Keratinocyte (primary cell): ENCODE results near the gene INSYN1. TPM values are rescaled to one million over a fixed set of nuclear protein-coding genes. Genes with fewer than 3 reads are reported as not detected.

ENCODE experiments used
- DNase-seq: peaks from one replicate; pipeline ENCODE4 v3.0.0-alpha.2; 2011; ENCODE audit warnings: low read depth, missing footprints, low spot score
- FAIRE-seq: peaks from 2 replicates; lab custom pipeline; 2011; peaks lifted over from hg19 to GRCh38; lab: Jason Lieb, UNC
- H2AFZ ChIP-seq: 2 replicates; pipeline ENCODE4 v1.6.0; 2012; ENCODE audit warnings: low read length, control low read depth, inconsistent platforms; ENCODE audit not compliant: control insufficient read depth
- H3K27ac ChIP-seq: 2 replicates; pipeline ENCODE4 v1.5.1; 2011; ENCODE audit warnings: low read length; ENCODE audit not compliant: control insufficient read depth, insufficient read depth
- H3K27me3 ChIP-seq: 3 replicates; pipeline ENCODE4 v1.6.0; 2011; ENCODE audit warnings: low read length; ENCODE audit not compliant: control insufficient read depth, insufficient read depth; ENCODE audit errors: extremely low read depth
- H3K36me3 ChIP-seq, 2 experiments: 2 replicates in 1 of 2; 3 replicates in 1 of 2; pipeline ENCODE4 v1.5.1; 2011; ENCODE audit warnings: low read length in 2 of 2, mild to moderate bottlenecking in 1 of 2; ENCODE audit not compliant: control insufficient read depth in 2 of 2, insufficient read depth in 2 of 2; ENCODE audit errors: extremely low read depth in 1 of 2
- H3K4me1 ChIP-seq: 3 replicates; pipeline ENCODE4 v1.5.1; 2011; ENCODE audit warnings: low read length; ENCODE audit not compliant: control insufficient read depth, insufficient read depth; ENCODE audit errors: extremely low read depth
- H3K4me2 ChIP-seq: 3 replicates; pipeline ENCODE4 v1.6.0; 2011; ENCODE audit warnings: low read depth, low read length; ENCODE audit not compliant: control insufficient read depth, insufficient read depth; ENCODE audit errors: extremely low read depth
- H3K4me3 ChIP-seq, 3 experiments: fragments of 200-600 bp in 1 of 3; sonication (generic) in 1 of 3; 2 replicates in 2 of 3; 3 replicates in 1 of 3; pipeline ENCODE4 v1.5.1; 2011 to 2016; ENCODE audit warnings: low read length in 3 of 3, mild to moderate bottlenecking in 3 of 3, control low read depth in 2 of 3, inconsistent platforms in 1 of 3, low read depth in 1 of 3, mixed read lengths in 1 of 3, mixed run types in 1 of 3, moderate library complexity in 1 of 3; ENCODE audit not compliant: control insufficient read depth in 2 of 3, insufficient read depth in 2 of 3; ENCODE audit errors: extremely low read depth in 1 of 3
- H3K79me2 ChIP-seq: 2 replicates; pipeline ENCODE4 v1.6.0; 2012; ENCODE audit warnings: low read length; ENCODE audit not compliant: control insufficient read depth, insufficient read depth
- H3K9ac ChIP-seq: 3 replicates; pipeline ENCODE4 v1.6.0; 2011; ENCODE audit warnings: low read length; ENCODE audit not compliant: control insufficient read depth, insufficient read depth; ENCODE audit errors: extremely low read depth
- H3K9me1 ChIP-seq: 3 replicates; pipeline ENCODE4 v1.6.0; 2011; ENCODE audit warnings: low read length; ENCODE audit not compliant: control insufficient read depth, insufficient read depth; ENCODE audit errors: extremely low read depth
- H3K9me3 ChIP-seq: 2 replicates; pipeline ENCODE4 v1.5.1; 2012; ENCODE audit warnings: low read depth, low read length; ENCODE audit not compliant: control insufficient read depth
- H4K20me1 ChIP-seq: 3 replicates; pipeline ENCODE4 v1.6.0; 2011; ENCODE audit warnings: low read length; ENCODE audit not compliant: control insufficient read depth, insufficient read depth; ENCODE audit errors: extremely low read depth
- CTCF ChIP-seq, 3 experiments: IDR thresholded peaks in 1 of 3; conservative IDR thresholded peaks in 1 of 3; optimal IDR thresholded peaks in 1 of 3; 2 replicates in 2 of 3; 3 replicates in 1 of 3; pipeline versions ENCODE3 to v1.5.1; 2011; ENCODE audit warnings: low read length in 3 of 3, mild to moderate bottlenecking in 3 of 3, moderate library complexity in 2 of 3, control low read depth in 1 of 3, inconsistent platforms in 1 of 3; ENCODE audit not compliant: insufficient read depth in 2 of 3; ENCODE audit errors: extremely low read depth in 1 of 3
- EZH2 ChIP-seq: IDR thresholded peaks from one replicate; pipeline ENCODE4 v1.6.1; 2012; ENCODE audit warnings: inconsistent platforms, mild to moderate bottlenecking, low read length, moderate library complexity
- dilution Hi-C: fragments of 300-500 bp; cut with MboI; formaldehyde crosslinking; loops from one replicate; pipeline ENCODE4 v1.7.0; 2020; ENCODE audit warnings: low sequenced_read_pairs; ENCODE audit not compliant: extremely low pct_ligation_motif_present
- polyA plus RNA-seq, 5 experiments: library from polyadenylated mRNA; depleted of rRNA in 3 of 5; stranded (reverse) in 3 of 5; stranded (forward) in 1 of 5; unstranded in 1 of 5; fragments of >200 nt; gene quantifications; 1 replicate in 1 of 5; 2 replicates in 3 of 5; 3 replicates in 1 of 5; pipeline versions ENCODE4 v1.2.1 to v1.2.3, GENCODE V29; 2011 to 2012; ENCODE audit warnings: missing spikeins in 2 of 5, low read depth in 1 of 5, low replicate concordance in 1 of 5

Gene INSYN1
- polyA plus RNA-seq, 1 donor (not counting 4 experiments of a cell fraction or from before 2014, with no cell fraction given), result 0.47 TPM

GRCh38 chr15:73752806-73753193 is 351 bp downstream of the INSYN1 start:
- Histone ChIP-seq H3K4me3 (peak overlapping the region; percentile 19 to 48 (median 27)), H3K9me1 (no peaks in the 10 kb centered on the region), H3K4me2 (peak overlapping the region; percentile 56), H3K27ac (no peak overlapping the region), H3K79me2 (no peaks in the 10 kb centered on the region), H4K20me1 (peaks cover 4% of the 10 kb centered on the region), H3K9ac (no peak overlapping the region), H2AFZ (no peak overlapping the region), H3K9me3 (no peaks in the 10 kb centered on the region), H3K36me3 (no peaks in the 10 kb centered on the region), H3K27me3 (peaks cover 70% of the 10 kb centered on the region), H3K4me1 (no peaks in the 10 kb centered on the region)
- FAIRE-seq, result no peak
- dilution Hi-C loops, result no loop called here
- TF ChIP-seq CTCF (optimal IDR thresholded peaks at IDR 0.05 in 1 of 3, IDR thresholded peaks at IDR 0.05 in 1 of 3, conservative IDR thresholded peaks at IDR 0.05 in 1 of 3; ENCODE audit: extremely low read depth in 1 of 3, insufficient read depth in 2 of 3, low read length in 3 of 3), result no peak
- TF ChIP-seq EZH2, result no peak
- no peak for DNase-seq

- Histone ChIP-seq H3K27ac (no peak overlapping the region), H3K9ac (no peak overlapping the region), H3K36me3 (no peaks in the 10 kb centered on the region), H3K4me3 (peak overlapping the region; percentile 19 to 48 (median 27)), H3K79me2 (no peaks in the 10 kb centered on the region), H3K9me3 (no peaks in the 10 kb centered on the region), H3K9me1 (no peaks in the 10 kb centered on the region), H3K4me1 (no peaks in the 10 kb centered on the region), H3K27me3 (peaks cover 67% of the 10 kb centered on the region), H3K4me2 (peak overlapping the region; percentile 56), H4K20me1 (peaks cover 3% of the 10 kb centered on the region), H2AFZ (no peak overlapping the region)
- DNase-seq (no peak), FAIRE-seq (no peak)
- TF ChIP-seq CTCF (optimal IDR thresholded peaks at IDR 0.05 in 1 of 3, IDR thresholded peaks at IDR 0.05 in 1 of 3, conservative IDR thresholded peaks at IDR 0.05 in 1 of 3; ENCODE audit: extremely low read depth in 1 of 3, insufficient read depth in 2 of 3, low read length in 3 of 3) (no peak), EZH2 (peak; percentile 97)
- dilution Hi-C loops, result no loop called here
These were observed 999 bp downstream of the INSYN1 start for GRCh38 chr15:73751899-73752805.
